Raji (cell line): ENCODE data around the gene HSD17B12.

Experiments used
- POLR2A ChIP-seq: IDR thresholded peaks from 2 replicates; pipeline ENCODE4 v1.6.1; 2011; ENCODE audit warnings: low read depth, low read length, control low read depth; ENCODE audit not compliant: insufficient read depth

Gene HSD17B12

DNA sequence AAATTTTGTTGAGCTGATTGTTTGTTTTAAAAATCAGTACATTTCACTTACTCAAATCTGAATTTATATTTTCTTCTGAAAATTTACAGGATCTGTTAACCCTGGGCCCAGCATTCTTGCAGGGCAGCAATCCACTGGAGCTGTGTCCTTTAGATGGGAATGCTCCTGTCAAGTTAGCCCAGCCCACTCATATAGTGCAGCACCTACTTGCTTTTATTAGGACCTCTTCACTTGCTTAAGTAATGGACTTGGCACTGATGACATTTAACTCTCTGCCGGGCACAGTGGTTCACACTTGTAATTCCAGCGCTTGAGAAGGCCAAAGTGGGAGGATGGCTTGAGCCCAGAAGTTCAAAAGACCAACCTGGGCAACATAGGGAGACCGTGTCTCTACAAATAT lies 89.6 kb downstream of the HSD17B12 start:
- TF ChIP-seq POLR2A = no peak

DNA sequence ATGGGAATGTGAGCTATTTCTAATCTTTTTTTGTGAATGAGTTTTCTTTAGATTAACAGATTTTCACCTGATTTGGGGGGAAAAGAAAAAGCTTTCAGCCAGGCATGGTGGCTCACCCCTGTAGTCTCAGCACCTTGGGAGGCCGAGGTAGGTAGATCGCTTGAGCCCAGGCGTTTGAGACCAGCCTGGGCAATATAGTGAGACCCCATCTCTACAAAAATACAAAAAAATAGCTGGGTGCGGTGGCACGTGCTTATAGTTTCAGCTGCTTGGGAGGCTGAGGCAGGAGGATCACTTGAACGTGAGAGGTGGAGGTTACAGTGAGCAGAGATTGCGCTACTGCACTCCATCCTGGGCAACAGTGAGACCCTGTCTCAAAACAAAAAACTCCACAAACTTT lies 92.2 kb downstream of the HSD17B12 start:
- TF ChIP-seq POLR2A = no peak

DNA sequence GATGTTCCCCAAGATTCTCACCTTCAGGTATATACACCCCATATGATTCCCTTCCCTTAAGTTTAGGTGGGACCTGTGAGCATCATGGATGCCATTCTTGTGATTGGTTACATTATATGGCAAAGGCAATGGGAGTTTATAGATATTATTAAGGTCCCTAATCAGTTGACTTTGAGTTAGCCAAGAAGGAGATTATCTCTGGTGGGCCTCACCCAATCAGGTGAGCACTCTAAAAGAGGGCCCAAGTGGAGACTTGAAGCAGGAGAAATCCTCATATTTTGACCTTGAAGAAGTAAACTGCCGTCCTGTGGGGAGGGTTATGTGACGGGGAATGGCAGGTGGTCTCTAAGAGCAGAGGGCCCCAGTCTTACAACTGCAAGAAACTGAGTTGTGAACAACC lies 94.2 kb downstream of the HSD17B12 start:
- TF ChIP-seq POLR2A = no peak

DNA sequence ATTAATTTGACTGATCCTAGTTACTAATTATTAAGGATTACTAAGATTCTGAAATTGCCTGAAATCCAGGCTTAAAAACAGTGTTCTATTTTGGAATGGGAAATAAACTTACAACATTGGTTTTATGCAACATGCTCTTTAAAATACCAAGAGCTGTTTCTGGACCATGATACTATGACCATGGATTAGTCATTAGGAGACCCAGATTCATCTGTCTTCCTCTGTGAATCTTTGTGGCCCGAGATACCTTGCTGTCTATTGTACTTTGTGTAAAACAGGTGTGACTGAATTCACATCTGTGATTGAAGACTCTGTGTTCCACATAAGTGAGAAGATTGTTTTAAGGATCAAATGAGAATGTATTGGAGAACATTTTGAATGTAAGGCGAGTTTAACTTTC lies 98.8 kb downstream of the HSD17B12 start:
- no peak for TF ChIP-seq POLR2A

DNA sequence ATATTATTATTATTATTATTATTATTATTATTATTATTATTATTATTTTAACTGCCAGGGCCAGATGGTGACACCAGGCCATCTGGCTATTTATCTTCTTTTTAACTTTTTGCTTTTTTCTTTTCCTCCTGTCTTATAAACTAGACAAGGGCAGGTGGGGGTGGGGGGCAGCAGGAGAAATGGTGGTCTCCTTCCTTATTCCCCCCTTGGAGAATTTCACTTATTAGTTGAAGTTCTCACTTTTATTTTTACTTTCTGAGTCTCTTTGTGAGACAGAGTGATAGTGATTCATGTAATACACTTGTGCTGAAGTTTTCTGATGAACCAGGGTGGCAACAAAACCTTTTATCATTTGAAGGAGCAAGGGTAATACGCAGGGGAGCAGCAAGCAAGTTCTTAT lies 103.8 kb downstream of the HSD17B12 start:
- no peak for TF ChIP-seq POLR2A

DNA sequence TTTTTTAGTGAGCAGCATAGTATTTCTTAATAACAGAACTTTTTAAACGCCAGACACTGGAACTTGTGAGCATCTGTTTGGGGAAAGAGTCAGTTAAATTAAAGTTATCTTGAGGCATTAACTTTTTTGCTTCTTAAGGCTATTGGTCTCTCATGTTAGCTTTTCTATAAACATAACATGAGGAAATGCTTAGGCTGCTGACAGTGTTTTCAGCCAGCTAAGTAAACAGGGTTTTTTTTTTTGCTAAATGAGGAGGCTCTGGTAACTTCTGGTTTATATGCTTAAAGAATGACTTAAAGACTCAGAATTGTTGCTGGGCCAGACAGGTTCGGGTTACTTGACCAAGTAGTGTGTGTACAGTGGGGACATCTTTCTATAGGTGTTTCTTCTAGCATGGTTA lies 104.3 kb downstream of the HSD17B12 start:
- no peak for TF ChIP-seq POLR2A

DNA sequence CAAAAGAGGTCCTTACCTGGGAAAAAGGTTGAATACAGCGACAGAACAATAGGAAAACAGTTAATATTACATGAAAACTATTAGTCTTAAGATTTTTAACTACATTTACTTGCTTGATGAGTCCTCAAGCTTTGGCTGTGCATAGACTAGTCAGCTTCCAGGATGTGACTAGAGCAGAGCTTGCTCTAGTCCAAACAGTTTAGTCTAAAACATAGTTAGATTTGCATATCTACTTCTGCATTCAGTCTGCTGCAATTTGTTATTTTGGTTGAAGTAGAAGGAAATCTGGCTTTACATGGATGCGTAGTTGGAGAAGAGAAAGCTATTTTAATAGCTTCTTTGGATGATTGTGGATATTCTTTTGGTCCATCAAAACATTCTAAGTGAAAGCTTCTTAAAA lies 104.8 kb downstream of the HSD17B12 start:
- TF ChIP-seq POLR2A = no peak

DNA sequence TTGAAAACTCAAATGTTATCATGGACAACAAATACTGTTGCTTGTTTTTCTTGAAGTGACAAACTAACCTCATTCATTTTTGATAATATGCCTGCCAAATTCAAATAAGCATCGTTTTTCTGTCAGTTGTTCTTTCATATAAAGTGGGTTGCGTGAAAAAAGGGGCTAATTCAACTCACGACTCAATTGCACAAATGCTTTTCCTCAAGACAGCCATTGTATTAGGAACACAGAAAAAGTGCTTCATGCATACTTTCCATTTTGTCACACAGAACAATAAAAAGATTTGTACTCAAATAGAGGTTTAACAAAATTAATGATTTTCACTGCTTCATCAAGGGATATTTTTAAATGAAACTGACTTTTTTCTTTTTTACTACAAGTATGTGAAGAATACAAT lies 105.5 kb downstream of the HSD17B12 start:
- TF ChIP-seq POLR2A = no peak

DNA sequence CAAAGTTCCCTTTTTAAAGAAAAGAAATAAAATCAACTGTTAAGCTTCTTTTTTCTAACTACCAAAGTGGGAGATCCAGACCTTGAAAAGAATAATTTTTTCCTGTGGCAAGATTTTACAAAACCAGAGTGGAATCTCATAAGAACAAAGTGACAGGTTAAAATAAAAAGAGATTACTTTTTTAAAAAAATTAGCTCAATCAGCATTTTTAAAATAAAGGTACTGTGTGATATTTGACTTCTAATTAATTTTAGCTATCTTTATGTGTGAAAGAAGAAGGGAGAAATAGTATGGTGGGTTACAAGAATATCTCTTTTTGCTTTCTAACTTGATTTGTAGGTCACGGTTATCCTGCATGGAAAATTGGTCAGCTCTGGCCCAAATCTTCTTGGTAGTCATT lies 107.3 kb downstream of the HSD17B12 start:
- TF ChIP-seq POLR2A = no peak

DNA sequence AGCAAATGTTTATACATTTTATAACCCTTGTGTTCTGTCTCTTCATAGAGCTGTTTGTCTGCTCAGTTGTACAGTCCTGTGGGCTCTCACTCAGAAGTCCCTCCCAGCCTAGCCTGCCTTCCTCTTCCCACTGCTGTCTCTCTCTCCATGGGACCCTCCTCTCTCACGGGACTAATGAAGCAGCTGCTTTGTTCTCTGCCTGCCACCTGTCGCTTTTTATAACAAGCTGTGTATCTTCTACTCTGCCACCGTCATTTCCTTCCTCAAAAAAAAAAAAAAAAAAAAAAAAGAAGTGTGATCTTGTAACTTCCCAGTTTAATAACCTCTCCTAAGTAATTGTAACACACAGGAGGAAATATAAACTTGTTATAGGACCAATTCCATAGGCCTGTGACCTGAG lies 107.9 kb downstream of the HSD17B12 start:
- no peak for TF ChIP-seq POLR2A

DNA sequence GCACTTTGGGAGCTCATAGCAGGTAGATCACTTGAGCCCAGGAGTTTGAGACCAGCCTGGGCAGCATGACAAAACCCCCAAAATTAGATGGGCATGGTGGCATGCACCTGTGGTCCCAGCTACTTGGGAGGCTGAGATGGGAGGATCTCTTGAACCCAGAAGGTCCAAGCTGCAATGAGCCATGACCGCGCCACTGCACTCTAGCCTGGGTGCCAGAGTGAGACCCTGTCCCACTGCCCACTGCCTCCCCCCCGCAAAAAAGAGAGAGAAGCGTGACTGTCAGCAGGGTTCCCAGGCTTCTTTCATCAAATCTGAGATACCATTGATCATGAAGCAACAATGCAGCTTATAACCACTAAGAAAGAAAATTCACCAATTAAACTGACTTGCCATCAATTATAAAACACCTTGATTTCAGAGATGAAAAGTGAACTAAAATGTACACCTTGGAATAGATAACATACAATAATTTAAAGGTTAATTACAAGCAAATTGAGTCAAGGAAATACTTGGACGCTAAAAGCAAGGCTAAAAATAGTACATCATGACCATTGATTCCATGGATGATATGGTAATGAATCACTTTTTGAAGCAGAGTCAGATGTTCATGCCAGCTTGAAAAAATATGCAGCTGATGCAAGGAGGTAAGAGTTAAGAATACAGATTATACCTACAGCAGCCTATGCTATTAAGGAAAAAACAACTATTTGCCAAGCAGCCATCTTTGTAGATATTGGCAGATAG lies 109.3 kb downstream of the HSD17B12 start:
- no peak for TF ChIP-seq POLR2A

DNA sequence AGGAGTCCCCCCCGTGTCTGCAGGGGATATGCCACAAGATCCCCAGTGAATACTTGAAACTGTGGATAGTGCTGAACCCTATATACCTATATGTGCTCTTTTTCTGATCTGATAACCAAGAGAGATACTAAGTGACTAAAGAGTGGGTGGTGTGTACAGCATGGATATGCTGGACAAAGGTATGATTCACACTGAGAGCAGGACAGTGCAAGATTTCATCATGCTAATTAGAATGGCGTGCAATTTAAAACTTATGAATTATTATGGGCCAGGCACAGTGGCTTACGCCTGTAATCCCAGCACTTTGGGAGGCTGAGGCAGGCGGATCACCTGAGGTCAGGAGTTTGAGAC lies 109.9 kb downstream of the HSD17B12 start:
- TF ChIP-seq POLR2A = no peak

DNA sequence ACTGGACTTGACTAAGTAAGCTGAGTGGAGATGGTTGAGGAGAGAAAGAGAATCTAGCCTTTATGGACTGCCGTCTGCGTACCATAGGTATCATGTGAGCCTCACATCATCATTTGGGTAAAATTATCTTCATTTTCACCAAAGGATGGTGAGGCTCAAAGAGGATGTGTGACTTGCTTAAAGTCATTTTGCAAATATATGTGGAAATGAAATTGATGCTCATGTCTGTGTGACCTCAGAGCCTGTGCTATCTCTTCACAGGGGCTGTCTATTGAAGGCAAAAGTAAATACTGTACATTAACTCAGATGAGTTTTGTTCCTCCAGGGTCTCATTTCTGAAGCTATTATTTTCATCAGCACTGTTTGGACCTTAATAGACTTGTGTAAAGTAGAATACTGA lies 116.8 kb downstream of the HSD17B12 start:
- TF ChIP-seq POLR2A = no peak

DNA sequence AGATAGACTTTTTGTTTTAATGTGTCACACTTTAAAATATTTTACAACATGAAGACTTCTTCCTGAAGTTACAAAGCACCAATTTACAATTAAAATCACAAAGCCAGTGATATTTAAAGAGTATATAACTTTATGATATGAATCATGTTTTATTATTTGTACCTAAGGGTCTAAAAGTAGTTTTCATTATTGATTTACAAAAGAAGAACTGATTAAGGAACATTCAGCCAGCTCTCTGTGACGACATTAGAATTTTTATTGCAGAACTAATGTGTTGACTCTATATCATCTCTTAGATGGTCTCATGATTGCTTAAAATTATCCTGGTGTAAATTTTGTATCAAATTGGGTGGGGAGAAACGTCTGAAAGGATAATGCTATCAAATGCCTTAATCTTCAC lies 117.3 kb downstream of the HSD17B12 start:
- TF ChIP-seq POLR2A = no peak

DNA sequence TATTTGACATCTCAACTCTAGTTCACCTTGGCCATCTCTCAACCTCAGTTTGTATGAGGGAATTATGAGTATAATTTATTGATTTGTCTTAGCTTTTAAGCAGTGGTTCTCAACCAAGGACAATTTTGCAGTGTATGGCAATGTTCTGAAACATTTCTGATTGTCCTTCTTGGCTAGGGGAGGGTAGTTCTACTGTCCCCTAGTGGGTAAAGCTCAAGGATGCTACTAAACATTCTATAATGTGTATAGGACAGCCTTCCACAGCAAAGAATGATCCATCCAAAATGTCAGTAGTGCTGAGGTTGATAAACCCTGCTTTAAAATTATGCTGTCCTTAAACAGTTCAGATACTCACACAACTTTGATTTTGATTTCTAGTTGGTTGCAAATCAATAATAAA lies 122.0 kb downstream of the HSD17B12 start:
- no peak for TF ChIP-seq POLR2A

DNA sequence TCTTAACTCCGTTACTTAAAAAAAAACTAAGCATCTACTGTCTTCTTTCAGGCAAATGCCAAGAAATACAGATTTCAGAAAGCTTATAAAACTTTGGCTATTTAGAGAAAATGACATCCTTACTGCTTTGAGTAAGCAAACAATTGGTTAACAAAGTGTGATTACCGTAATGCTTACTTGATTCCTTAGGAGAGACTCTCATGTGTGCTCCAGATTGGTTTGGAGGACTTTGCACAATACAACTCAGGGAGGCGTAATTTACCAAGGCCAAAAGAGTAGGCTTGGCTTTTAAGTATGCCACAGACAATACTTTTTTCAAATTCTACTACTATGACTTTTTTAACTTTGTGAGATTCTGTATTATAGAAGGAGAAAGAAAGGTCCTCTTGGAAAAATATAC lies 123.2 kb downstream of the HSD17B12 start:
- no peak for TF ChIP-seq POLR2A

DNA sequence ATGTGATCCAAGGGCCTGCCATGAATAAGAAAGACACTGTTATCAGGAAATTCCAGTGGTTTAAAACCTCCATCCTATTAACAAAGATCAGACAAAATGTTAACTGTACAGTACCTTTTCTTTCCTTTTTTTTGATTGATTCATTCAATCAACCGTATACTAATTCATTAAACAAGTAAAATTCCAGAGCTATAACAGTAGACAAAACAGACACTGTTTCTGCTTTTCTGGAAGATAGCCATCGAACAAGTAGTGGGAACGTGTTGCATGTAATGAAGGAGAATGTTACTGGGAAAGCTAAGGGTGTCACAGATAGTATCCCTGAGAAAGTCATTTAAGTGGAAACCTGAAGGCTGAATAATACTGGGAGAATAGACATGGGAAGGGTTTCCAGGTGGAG lies 126.4 kb downstream of the HSD17B12 start:
- TF ChIP-seq POLR2A = no peak
